Stimulated activated CD8-positive, alpha-beta memory T cell treated with anti-CD3 and anti-CD28 coated beads, Interleukin-15, amount 100 ng/mL, for 1 hour (primary cell): ENCODE results near the gene TIAM2.
"Not testable (repeated sequence)": the region's sequence is repeated elsewhere in the genome, so short reads cannot be mapped to it uniquely, and the experiment has no call there.

Experiments used
- DNase-seq: peaks from one replicate; pipeline ENCODE4 v3.0.0-alpha.2; 2020; ENCODE audit warnings: low read depth

Gene TIAM2

DNA sequence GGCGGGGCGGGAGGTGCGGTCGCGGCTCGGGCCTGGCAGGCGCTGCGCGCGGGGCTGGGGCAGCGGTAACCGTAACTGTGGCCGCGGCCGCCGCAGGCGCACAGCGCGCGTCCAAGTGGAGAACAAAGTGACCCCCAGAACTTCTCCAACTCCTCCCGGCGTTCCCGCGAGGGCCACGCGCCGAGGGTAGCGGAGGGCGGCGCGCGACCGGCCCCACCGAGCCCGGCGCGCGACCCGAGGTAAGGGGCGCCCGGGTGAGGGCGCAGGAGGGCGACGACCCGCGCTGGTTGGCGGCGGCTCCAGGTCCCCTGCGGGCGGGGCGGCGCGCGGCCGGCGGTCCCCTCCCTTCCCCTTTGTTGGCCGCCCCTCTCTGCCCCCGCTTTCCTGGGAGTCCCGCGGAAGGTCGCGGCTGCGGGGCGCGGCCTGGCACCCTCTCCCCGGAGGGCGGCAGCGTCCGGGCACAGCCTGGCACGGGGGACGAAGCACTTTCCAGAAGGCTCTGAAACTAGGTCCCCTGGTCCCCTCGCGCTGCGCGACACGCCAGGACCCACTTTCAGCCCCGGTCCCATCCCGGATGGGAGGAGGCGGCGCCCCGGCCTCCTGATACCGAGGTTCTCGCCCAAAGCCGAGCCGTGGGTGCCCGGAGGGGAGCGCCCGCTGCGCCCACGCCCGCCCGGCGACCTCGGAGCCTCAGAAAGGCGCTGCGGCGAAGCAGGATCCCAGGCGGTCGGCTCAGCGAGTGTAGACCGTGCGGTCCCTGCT lies at the start of gene TIAM2:
TIAM2 (plus strand) TSS at position 62 of the 762 bp plus-strand sequence. CDS start 133,909 bp downstream, outside the sequence.
- DNase-seq: no peak

DNA sequence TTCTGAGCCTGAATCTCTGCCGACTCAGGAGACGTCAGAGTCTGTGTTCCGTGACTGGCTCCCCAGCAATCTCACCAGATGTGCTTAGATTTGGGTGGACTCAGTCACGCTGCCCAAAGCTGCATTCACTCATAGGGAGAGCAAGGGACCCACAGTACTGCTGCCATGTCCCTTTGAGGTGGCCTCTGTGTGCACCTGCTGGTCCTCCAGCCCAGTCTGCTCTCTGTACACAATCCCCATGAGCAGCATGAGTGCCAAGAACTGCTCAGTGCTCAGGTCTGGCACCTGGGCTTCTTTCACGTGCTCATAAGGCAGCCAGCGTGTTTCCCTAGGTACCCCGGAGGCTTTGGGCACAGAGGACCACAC lies 44.2 kb upstream of the TIAM2 start:
- no peak for DNase-seq

DNA sequence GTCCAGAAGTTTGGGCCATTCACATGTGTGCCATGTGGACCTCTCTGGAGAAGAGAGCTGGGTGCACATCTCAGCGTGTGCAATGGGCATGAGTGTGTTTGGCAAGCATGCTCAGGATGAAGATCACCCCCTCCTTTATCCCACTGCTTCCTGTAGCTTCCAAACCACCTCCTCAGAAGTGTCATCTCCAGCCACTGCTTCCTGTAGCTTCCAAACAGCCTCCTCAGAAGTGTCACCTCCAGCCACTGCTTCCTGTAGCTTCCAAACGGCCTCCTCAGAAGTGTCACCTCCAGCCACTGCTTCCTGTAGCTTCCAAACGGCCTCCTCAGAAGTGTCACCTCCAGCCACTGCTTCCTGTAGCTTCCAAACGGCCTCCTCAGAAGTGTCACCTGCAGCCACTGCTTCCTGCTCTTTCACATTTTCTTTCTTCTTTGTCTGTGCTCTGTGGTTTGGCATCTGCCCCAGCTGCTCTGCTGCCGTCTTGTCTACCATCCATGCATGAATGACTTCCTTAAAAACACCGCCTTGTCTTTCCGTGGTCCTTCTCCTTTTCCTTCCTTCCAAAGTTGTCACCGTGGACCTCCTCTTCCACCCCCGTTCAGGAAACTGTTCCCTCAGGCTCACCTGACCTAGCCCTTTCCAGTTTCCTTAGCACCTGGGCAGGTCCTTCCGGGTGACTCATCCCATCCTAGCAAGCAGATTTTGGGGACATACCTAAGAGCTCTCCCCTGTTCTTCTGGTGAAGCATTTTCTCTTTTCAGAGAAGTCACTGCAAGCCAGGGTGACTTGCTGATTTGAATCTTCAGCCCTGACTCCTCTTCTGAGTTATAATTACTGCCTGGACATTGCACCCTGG lies 43.5 kb upstream of the TIAM2 start:
- no peak for DNase-seq

DNA sequence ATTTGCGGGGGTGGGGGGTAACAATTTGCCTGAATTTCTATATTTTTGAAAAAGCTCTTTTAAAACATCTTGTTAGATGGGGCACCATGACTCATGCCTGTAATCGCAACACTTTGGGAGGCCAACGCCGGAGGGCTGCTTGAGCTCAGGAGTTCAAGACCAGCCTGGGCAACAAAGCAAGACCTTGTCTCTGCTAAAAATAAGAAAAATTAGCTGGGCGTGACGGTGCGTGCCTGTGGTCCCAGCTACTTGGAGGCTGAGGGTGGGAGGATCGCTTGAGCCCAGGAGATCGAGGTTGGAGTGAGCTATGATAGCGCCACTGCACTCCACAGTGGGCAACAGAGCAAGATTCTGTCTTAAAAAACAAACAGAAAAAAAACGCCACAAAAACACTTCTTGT lies 41.5 kb upstream of the TIAM2 start:
- no peak for DNase-seq

DNA sequence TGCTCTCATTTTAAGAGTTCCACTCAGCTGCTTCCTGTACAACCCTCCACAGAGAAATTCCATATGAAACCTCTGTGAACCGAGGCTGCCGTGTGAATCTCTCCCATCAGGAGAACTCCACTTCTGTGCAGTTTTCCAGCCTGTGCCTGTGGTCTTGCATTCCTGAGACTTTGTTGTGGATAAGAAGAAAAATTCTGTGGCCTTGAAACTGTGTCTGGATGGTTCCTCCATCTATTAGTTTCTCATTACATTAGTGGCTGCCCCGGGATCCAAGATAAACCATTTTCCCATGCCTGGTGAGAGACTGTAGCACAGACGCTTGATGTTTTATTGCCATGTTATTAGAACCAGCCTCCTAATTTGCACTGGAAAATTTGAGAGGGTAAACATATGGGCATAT lies 40.8 kb upstream of the TIAM2 start:
- no peak for DNase-seq

DNA sequence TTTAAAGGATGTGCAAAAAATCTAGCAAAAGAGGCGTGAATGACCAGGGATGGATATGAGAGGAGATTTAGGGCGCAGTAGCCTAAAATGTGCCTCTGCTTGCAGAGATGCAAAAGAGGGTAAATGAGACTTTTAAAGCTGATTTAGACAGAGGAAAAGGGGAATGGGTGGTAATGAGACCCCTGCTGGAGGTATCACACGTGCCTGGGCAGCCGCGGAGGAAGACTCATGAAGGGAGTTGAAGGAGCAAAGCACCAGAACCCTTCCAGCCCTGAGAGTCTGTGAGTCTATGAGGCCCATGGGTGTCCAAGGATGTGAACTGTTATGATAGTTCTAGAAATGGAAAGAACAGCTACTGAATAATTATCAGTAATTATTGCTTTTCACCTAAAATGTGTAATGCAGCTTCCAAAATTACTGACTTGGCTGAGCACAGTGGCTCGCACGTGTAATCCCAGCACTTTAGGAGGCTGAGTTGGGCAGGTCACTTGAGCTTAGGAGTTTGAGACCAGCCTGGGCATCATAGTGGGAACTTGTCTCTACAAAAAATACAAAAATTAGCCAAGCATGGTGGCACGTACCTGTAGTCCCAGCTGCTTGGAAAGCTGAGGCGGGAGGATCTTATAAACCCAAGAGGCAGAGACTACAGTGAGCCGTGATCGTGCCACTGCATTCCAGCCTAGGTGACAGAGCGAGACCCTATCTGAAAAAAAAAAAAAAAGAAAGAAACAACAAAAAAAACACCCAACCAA lies 38.2 kb upstream of the TIAM2 start:
- no peak for DNase-seq

DNA sequence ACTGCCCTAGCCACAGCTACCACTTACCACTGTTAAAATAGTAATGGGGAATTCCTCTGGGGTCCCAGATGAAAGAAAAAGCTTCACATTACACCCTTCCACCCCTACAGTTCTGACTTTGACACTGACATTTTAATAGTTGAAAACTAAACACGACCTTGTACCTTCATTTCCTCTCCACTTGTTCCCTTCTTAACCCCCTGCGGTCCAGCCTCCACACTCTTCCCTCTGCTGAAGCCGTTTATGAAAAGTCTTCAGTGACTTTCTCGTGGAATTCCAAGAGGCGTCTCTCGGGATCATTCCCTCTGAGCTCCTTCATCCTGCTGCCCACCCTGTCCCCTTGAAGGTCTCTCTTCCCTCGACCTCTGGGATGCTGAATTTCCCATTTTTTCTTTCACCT lies 36.6 kb upstream of the TIAM2 start:
- no peak for DNase-seq

DNA sequence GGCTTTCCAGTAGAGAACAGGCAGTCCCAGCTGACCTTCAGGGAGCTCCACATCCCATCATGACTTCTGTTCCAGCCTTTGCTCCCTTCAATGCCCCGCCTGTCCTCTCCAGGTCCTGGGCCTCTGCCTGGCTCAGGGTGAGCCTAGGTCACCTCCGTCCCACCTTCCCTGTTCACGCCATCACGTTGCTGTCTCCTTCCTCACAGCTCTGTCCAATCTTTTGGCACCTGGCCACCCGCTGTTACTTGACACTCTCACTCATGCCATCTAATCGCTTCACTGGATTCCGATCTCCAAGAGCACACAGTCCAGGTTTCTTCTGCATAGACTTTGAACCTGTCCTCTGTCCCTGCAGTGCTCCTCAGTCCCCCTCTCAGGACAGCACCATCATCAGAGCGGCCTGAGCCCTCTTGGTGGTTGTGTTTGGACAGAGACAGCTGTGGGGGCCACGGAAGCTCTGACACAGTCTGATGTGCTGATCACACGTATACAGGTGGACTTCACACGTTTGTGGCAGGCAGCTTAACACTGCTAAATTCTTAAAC lies 34.7 kb upstream of the TIAM2 start:
- no peak for DNase-seq

DNA sequence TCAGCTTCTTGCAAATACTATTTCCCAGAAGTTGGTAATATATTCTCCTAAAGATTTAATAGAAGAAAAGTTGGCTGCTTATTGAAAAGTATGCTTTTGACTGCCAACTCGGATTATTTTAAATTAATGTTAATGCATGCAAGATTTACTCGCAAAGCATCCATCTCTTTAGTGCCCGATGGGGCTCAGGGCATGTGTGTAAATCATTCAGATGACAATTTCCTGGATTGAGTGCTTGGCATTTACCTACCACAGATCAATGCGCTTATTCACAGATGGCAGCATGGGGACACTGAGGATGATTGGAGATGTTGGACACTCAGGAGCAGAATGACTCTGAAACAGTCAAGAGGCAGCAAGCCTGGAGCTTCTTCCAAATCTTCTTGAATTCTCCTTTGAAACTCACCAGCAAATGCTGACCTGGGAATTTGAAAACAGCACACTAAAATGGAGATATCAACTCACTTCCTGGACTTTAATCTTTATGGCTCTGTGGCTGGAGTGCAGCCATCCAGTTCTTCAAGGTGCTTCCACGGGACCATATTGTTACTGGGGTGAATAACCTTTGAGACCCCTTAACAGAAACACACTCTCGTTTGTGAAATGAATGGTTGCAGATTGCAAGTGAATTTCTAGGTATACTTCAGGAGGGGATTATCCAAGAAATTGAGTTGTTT lies 34.1 kb upstream of the TIAM2 start:
- DNase-seq: no peak

DNA sequence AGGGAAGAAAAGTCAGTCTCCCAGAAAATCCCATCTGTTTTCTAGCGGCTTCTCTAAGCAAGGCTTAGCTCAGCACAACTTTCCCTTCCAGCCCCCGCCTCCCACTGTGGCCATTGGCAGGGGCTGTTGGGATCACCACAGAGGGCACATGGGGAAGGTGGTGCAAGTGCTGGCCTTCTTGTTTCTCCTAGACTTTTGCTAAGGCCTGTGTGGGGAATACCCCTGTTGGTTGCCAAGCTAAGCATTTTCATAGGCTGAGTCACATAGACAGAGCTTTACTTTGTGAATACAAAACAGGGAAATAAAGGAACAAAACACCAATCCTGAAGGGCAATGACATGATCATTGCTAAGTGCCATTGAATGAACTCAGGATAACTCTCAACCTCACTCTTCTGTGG lies 32.4 kb upstream of the TIAM2 start:
- no peak for DNase-seq

DNA sequence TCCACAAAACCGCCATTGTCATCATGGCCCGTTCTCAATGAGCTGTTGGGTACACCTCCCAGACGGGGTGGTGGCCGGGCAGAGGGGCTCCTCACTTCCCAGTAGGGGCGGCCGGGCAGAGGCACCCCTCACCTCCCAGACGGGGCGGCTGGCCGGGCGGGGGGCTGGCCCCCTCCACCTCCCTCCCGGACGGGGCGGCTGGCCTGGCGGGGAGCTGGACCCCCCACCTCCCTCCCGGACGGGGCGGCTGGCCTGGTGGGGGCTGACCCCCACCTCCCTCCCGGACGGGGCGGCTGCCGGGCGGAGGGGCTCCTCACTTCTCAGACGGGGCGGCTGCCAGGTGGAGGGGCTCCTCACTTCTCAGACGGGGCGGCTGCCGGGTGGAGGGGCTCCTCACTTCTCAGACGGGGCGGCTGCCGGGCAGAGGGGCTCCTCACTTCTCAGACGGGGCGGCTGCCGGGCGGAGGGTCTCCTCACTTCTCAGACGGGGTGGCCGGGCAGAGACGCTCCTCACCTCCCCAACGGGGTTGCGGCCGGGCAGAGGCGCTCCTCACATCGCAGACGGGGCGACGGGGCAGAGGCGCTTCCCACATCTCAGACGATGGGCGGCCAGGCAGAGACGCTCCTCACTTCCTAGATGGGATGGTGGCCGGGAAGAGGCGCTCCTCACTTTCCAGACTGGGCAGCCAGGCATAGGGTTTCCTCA lies 28.9 kb upstream of the TIAM2 start:
- DNase-seq: not testable (repeated sequence)

DNA sequence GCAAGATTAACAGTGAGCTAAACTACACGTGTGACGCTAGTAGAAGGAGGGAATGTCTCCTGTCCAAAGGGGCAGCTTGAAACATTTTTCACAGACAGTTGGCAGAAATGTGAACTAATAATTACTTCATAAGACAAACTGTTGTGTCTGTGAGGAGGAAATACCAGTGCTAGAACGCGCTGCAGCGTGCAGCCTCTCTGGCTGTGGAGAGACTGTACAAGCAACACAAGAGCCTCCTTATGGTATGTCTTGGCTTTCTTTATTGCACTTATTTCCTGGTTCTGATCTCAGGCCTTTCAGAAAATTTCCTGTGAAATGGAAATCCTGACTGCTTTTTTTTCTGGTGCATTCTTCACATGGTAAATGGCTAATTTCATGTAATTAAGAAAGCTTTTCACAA lies 25.3 kb upstream of the TIAM2 start:
- DNase-seq: no peak

DNA sequence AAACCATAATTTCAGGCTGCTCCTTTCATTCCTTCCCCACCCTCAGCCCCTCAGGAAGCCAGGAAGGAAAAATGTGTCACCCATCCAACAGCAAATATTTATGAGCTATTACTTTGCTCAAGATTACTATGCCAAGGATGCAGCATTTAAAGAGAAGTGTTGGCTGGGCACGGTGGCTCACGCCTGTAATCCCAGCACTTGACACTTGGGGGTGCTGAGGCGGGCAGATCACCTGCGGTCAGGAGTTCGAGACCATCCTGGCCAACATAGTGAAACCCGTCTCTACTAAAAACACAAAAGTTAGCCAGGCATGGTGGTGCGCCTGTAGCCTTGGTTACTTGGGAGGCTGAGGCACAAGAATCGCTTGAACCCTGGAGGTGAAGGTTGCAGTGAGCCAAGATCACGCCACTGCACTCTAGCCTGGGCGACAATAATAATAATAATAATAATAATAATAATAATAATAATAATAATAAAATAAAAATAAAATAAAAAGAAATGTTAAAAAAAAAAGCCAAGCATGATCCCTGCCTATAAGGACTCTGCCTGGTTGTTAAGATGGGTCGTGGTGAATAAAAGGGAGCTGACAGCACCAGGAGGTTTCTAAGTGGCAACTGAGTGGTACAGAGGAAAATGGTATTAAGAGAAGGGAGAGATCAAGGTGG lies 20.5 kb upstream of the TIAM2 start:
- DNase-seq: no peak

DNA sequence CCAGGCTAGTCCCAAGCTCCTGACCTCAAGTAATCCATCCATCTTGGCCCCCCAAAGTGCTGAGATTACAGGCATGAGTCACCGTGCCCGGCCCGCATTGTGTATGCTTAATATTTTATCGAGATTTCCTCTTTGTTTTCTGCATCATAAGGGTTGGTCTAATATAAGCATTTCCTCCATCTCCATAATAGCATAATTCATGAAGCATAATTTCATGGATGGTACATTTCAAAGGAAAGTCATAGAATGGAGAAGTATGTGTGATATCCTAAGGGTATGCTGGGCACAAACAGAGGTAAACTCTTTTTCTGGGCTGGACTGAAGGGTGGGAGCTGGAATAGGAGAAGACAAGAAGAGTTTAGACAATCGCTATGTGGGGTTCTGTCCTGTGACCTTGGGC lies 17.5 kb upstream of the TIAM2 start:
- no peak for DNase-seq

DNA sequence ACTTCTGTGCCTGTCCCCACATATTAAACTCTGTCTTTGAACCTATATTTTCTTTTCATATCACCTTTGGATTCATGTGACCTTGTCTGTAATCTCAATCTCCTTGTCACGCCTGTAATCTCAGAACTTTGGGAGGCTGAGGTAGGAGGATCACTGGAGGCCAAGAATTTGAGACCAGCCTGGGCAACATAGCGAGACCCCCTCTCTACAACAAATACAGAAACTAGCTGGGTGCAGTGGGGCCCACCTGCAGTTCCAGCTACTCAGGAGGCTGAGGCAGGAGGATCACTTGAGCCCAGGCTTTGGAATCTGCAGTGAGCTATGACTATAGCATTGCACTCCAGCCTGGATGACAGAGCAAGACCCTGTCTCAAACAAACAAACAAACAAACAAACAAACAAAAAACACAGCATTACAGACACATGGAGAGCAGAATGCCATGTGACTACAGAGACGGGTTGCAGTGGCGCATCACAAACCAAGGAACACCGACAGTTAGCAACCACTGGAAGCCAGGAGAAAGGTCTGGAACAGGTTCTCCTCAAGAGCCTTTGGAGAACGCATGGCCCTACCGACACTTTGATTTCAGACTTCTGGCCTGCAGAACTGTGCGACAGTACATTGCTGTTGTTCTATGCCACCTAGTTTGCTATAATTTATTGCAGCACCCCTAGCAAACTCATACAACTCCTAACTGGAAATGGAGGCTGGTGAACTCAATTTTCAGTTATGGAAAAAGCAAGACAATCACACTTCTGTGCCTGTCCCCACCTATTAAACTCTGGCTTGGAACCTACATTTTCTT lies 14.6 kb upstream of the TIAM2 start:
- DNase-seq: no peak

DNA sequence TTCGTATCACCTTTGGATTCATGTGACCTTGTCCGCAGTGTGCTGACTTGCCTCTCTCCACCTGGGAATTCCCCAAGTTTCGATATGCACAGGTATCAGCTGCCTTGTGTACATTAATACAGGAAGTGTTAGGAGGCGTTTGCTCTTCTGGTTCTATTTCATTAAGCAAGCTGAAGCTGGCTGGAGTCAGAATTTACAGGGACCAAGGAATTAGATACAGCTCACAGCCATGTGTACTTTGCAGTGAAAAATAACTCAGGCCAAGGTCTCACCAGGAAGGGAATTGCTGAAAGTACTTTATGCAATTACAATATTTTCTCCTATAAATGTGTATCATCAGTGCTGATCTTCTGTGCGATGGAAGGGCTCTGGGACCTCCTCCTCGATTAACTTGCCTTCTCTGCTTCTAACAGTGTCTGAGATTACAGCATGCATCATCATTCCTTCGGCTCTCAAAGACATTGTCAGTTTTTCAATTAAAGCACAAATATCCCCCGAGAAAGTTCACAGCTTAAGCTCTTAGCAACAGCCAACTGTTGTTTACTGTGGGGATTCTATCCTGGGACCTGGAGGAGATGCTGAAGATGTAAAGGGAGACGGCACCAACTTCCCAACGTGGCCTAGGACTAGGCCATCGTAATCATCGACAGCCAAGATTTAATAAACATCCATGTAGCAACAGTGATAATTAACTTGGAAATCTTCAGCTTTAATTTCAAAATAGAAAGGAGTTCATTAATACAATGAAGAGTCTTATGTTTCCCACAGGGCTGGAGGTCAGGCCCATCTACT lies 13.8 kb upstream of the TIAM2 start:
- no peak for DNase-seq

DNA sequence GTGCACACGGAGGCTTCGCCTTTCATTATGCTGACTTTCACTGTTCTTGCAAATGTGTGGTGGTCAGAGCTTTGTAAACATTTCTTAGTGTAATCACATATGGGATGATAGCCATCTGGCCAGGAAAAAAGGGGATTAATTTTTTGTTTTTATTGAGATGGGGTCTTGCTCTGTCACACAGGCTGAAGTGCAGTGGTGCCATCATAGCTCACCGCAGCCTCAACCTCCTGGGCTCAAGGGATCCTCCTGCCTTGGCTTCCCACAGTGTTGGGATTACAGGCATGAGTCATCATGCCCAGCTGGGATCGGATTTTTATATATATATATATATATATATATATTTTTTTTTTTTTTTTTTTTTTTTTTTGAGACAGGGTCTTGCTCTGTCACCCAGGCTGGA lies 11.0 kb upstream of the TIAM2 start:
- no peak for DNase-seq

DNA sequence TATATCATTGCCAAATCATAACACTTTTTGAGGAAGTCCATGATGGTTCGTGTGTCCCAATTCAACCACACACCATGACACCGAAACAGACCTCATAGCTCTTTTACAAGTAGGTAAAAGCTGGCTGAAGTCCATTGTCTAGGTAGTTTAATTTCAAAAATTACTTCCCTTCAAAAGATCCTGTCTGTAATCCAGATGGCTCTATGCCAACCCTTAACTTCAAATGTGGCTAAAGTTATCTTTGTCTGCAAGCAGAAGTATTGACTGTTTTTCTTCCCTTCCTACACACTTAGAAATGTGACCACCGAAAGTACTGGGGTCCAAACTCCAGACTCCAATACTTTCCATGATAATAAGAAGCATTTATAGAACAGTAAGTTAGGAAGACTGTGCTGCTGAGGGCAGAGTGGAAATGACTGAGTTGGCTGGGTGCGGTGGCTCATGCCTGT lies 8.3 kb upstream of the TIAM2 start:
- no peak for DNase-seq

DNA sequence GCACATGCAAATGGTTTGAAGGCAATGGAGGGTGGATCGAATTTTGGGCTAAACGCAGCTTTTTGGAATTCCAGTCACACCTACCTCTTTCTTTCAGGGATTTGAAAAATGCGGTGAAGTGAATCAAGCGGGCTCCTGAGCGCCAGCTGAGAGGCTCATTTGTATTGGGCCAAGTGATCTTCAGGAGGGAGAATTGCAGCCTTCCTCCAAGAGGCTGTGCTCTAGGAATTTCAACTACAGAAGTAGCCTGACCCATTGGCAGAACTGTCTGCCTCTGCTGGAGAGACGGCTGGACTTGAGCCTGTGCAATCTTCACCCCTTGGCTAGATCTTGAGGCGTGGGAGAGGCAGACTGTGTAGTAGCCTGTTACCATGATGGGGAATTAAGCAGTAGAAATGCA lies 5.7 kb upstream of the TIAM2 start:
- no peak for DNase-seq
